ENCODE results near the gene ZNF343. TPM values are rescaled to one million over a fixed set of nuclear protein-coding genes. Genes with fewer than 3 reads are reported as not detected.

Gene ZNF343
- total and polyA plus RNA-seq, 2 experiments from 2014 or later, result 6.5 to 13.0 TPM

GRCh38 chr20:2467412-2467811 lies 41.3 kb downstream of the ZNF343 start:
- Histone ChIP-seq H3K27ac (no peak overlapping the region), H3K4me1 (ENCODE audit: low read depth) (peaks cover 6% of the 10 kb centered on the region), H3K27me3 (no peaks in the 10 kb centered on the region), H3K4me3 (no peak overlapping the region), H3K9me3 (ENCODE audit: low read depth) (no peaks in the 10 kb centered on the region), H3K36me3 (peaks cover 50% of the 10 kb centered on the region)
- DNase-seq (ENCODE audit: low read depth in 1 of 2, low spot score in 1 of 2), result no peak
- TF ChIP-seq CTCF (IDR thresholded peaks at IDR 0.05; ENCODE audit: low read depth, low read length), result no peak

GRCh38 chr20:2465100-2465499 lies 43.6 kb downstream of the ZNF343 start:
- no peaks in the 10 kb centered on the region for H3K27me3 ChIP-seq
- no peak overlapping the region for H3K4me3 ChIP-seq
- H3K4me1 ChIP-seq (ENCODE audit: low read depth), result peaks cover 6% of the 10 kb centered on the region
- no peak for TF ChIP-seq CTCF (IDR thresholded peaks at IDR 0.05; ENCODE audit: low read depth, low read length)
- no peak for DNase-seq (ENCODE audit: low read depth in 1 of 2, low spot score in 1 of 2)
- H3K27ac ChIP-seq, result no peak overlapping the region
- peaks cover 73% of the 10 kb centered on the region for H3K36me3 ChIP-seq
- H3K9me3 ChIP-seq (ENCODE audit: low read depth), result no peaks in the 10 kb centered on the region

- H3K4me1 ChIP-seq (ENCODE audit: low read depth), result no peaks in the 10 kb centered on the region
- TF ChIP-seq CTCF (IDR thresholded peaks at IDR 0.05; ENCODE audit: low read depth, low read length), result no peak
- no peaks in the 10 kb centered on the region for H3K9me3 ChIP-seq (ENCODE audit: low read depth)
- H3K27me3 ChIP-seq, result no peaks in the 10 kb centered on the region
- H3K36me3 ChIP-seq, result peaks cover 77% of the 10 kb centered on the region
- no peak for DNase-seq (ENCODE audit: low read depth in 1 of 2, low spot score in 1 of 2)
- no peak overlapping the region for H3K27ac ChIP-seq
- H3K4me3 ChIP-seq, result no peak overlapping the region
Observed at GRCh38 chr20:2463616-2464365, 44.9 kb downstream of the ZNF343 start.

GRCh38 chr20:2462484-2462883 lies 46.2 kb downstream of the ZNF343 start:
- Histone ChIP-seq H3K9me3 (ENCODE audit: low read depth) (no peaks in the 10 kb centered on the region), H3K4me1 (ENCODE audit: low read depth) (no peaks in the 10 kb centered on the region), H3K36me3 (peaks cover 73% of the 10 kb centered on the region), H3K27me3 (no peaks in the 10 kb centered on the region), H3K4me3 (no peak overlapping the region), H3K27ac (no peak overlapping the region)
- DNase-seq (ENCODE audit: low read depth in 1 of 2, low spot score in 1 of 2), result no peak
- no peak for TF ChIP-seq CTCF (IDR thresholded peaks at IDR 0.05; ENCODE audit: low read depth, low read length)

- DNase-seq (ENCODE audit: low read depth in 1 of 2, low spot score in 1 of 2), result peak in 1 of 2 donors; percentile 7
- no peak overlapping the region for H3K27ac ChIP-seq
- H3K27me3 ChIP-seq, result no peaks in the 10 kb centered on the region
- no peaks in the 10 kb centered on the region for H3K9me3 ChIP-seq (ENCODE audit: low read depth)
- H3K36me3 ChIP-seq, result peaks cover 59% of the 10 kb centered on the region
- no peak overlapping the region for H3K4me3 ChIP-seq
- no peak for TF ChIP-seq CTCF (IDR thresholded peaks at IDR 0.05; ENCODE audit: low read depth, low read length)
- no peaks in the 10 kb centered on the region for H3K4me1 ChIP-seq (ENCODE audit: low read depth)
Observed at GRCh38 chr20:2460752-2461424, 47.8 kb downstream of the ZNF343 start.
